GM19328 (cell line): ENCODE measurements around the gene LGI2.

Experiments used
- ATAC-seq: cut with Tn5 transposase; IDR thresholded peaks from one replicate; pipeline ENCODE4 v1.9.1; 2021; ENCODE audit warnings: mild to moderate bottlenecking, moderate library complexity; ENCODE audit not compliant: unreplicated experiment

LGI2 gene

DNA sequence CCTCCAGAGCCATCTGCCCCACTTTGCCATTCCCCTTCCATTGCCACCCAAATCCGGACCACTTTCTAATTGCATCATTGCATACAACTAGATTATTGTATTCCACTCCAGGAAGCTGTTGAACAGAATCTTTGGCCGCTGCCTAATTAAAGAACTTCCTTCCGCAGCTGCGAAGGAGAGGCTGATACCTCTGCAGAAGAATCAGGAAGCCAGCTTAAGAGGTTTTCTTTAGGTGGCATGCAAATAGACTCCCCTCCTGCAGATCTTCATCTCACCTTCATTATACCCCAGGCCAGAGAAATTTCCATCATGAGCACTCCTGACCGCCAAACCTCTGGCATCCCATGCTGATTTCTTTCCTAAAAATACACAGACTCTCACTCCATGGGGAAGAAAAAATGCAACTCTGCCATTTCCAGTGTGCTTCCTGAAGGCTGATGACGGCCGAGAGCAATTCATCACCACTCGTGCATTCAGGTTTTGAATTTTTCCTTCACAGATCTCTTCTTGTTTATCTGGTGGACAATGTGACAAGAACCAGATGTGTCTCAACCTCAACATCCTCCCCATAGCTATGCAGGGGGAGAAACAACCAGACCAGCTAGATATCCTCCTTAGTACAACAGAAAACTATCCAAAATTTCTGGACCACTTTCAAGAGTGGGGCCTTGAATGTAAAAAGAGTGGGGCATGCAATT is 31.2 kb downstream of the LGI2 start:
- ATAC-seq, result no peak

DNA sequence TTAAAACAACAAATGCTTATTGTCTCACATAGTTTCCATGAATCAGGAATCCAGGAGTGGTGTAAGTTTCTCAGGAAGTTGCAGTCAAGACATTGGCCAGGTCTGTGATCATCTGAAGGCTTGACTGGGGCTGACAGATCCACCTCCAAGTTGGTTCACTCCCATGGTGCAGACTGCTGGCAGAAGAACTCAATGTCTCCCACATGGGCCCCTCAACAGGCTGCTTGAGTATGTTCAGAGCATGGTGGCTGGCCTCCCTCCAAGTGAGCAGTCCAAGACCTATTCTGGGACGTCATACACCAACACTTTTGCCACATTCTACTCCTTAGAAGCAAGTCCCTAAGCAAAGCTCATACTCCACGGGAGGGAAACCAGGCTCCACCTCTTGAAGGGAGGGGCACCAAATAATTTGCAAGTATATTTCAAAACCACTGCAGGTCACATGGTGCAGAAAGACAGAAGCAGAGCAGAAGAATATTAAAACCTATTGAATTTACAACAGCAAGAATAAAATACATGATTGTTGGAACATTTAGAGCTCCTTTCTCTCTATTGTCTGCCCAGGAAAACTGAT is 35.3 kb downstream of the LGI2 start:
- ATAC-seq, result no peak

GRCh38 chr4:24993551-24994080 is 37.1 kb downstream of the LGI2 start:
- no peak for ATAC-seq

DNA sequence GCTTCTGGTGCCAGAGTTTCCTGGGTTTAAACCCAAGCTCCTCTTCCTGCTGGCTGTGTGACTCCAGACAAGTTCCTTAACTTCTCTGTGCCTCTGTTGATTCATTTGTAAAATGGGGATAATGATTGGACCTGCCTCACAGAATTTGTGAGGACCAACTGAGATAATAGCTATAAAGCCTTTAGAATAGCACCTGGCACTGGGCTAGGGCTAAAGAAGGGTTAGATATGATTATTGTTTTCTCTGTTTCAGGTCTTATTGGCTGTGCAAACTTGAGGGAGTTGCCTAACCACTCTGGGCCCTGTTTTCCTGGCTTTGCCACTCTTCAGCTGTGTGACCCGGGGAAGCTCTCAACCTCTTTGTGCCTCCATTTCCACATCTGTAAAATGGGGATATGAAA is 37.8 kb downstream of the LGI2 start:
- no peak for ATAC-seq

DNA sequence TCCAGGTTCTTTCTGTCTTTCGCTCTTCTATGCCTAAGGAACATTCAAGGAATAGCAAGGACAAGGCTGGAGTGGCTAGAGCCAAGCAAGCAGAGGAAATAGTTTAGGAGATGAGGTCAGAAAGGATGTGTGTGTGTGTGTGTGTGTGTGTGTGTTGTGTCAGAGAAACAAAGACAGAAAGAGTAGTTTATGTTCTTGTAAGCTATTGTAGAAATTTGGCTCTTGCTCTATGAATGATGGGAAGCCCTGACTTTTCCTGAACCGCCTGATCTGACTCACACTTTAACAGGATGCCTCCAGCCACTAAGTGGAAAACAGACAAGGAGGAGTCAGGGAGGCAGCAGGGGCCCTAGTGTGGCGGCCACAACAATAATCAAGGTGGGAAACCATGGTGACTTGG is 39.7 kb downstream of the LGI2 start:
- ATAC-seq, result no peak

DNA sequence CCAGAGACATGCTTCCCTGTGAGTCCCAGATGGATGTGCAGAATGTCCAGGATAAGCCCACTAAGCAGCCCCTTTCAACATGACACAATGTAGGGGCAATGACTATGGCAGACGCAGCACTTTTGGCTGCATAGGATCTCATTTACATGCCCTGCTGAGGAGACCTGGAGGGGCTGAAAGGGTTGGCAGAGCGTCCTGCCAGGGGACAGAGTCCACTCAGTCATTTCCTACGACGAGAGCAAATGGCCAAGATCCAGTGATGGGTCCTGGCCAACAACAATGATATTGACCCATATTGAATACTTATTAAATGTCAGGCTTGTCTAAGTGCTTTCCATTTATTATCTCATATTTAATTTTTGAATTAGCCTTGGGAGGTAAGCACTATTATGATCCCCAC is 41.4 kb downstream of the LGI2 start:
- ATAC-seq, result no peak

DNA sequence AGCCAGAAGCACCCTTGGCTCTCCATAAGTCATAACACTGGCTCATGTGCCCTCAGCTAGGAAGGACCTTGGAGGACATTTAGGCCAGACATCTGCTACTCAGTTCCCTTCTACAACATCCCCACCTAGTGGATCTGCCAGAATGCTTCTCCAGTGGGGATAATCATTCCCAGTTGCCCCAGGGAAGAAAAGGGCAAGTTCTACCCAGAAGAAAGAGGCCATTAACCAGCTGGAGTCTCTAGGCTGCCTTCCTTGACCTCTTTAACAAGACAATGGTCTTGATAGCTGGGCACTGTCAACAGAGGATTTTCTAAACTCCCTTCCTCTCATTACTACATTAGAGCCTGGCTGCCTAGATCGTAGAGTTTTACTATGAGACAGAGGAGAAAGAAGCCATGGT is 42.0 kb downstream of the LGI2 start:
- ATAC-seq, result no peak

GRCh38 chr4:24984602-24985532 is 45.9 kb downstream of the LGI2 start:
- no peak for ATAC-seq

GRCh38 chr4:24980740-24981139 is 50.0 kb downstream of the LGI2 start:
- ATAC-seq, result no peak

- peak; percentile 43 for ATAC-seq
These were observed 50.6 kb downstream of the LGI2 start for GRCh38 chr4:24980064-24980690.

GRCh38 chr4:24979554-24979953 is 51.2 kb downstream of the LGI2 start:
- no peak for ATAC-seq

GRCh38 chr4:24978291-24979075 is 52.3 kb downstream of the LGI2 start:
- peak; percentile 50 for ATAC-seq

GRCh38 chr4:24975510-24975909 is 55.2 kb downstream of the LGI2 start:
- ATAC-seq, result no peak

GRCh38 chr4:24973747-24974601 is 56.8 kb downstream of the LGI2 start:
- no peak for ATAC-seq

DNA sequence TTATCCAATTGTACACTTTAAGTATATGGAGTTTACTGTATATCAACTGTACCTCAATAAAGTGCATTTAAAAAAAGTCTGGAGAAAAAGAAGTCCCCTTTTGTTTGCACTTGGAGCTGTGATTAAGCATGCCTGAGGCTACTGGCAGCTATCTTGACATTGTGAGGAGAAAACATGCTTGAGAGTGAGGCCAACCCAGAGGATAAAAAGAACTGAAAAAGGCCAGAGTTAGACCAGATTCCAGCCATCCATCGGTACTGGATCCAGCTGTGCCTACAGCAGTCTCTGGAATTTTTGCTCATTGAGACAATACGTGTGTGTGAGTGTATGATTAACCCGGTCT is 57.4 kb downstream of the LGI2 start:
- no peak for ATAC-seq

- no peak for ATAC-seq
These were observed 59.6 kb downstream of the LGI2 start for GRCh38 chr4:24971192-24971591.

DNA sequence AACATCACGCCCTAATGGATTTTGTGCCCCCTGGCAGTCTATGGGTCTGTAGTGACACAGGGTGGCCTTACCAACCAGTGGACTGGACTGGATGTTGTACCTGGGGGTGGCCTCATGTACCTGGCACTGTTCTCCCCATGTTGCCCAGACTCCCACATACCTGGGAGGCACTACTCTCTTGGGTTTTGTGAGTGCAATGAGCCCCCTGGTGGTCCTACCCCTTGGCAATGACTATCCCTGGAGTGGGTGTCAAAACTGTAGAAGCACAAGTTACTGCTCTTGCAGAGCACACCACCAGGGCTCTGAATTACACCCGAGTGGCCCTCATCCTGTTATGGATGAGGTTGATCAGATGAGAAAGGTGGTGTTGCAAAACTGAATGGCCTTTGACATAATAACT is 60.1 kb downstream of the LGI2 start:
- no peak for ATAC-seq

DNA sequence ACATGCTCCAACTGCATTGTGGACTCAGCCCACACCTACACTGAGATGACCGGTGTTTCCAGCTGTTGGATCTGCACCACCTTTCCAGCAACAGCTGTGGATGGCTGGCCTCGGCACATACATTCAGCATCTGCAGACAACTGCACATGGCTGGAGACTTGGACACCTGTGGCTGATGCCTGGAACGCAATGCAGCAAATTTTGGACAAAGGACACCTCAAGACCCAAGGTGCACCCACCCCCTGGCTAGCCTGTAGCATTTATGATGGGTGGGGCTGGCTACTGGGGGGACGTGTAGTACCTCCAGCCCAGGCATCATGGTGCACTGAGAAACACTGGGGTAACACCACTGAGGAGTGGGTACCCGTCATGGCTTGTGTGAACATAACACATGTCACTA is 60.6 kb downstream of the LGI2 start:
- no peak for ATAC-seq

DNA sequence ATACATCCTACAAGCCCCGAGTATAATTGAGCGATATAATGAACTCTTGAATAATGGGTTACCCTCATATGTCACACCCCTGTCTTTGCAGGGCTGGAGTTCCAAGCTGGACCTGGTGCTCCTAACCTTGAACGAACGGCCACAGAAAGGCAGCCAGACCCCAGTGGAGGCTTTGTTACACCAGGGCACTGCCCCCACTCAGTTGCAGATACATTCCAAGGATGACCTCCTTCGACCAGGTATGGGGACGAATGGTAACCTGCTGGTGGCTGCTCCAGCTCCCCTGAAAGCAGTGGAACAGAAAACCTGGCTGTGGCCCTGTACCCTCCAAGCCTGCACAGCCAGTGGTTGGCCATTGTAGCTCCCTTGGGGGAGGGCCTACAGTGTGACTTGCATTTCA is 61.3 kb downstream of the LGI2 start:
- ATAC-seq, result no peak

GRCh38 chr4:24968992-24969391 is 61.8 kb downstream of the LGI2 start:
- no peak for ATAC-seq
